GM10266 (cell line): ENCODE results near the gene OR5B21.

Experiments
- DNase-seq: peaks from one replicate; pipeline ENCODE4 v3.0.0; 2012; ENCODE audit errors: extremely low spot score
- CTCF ChIP-seq: IDR thresholded peaks from 2 replicates; pipeline ENCODE4 v1.5.1; 2012; ENCODE audit warnings: mild to moderate bottlenecking, low read depth; ENCODE audit not compliant: control insufficient read depth, insufficient read depth; ENCODE audit errors: missing control alignments

OR5B21 gene

DNA sequence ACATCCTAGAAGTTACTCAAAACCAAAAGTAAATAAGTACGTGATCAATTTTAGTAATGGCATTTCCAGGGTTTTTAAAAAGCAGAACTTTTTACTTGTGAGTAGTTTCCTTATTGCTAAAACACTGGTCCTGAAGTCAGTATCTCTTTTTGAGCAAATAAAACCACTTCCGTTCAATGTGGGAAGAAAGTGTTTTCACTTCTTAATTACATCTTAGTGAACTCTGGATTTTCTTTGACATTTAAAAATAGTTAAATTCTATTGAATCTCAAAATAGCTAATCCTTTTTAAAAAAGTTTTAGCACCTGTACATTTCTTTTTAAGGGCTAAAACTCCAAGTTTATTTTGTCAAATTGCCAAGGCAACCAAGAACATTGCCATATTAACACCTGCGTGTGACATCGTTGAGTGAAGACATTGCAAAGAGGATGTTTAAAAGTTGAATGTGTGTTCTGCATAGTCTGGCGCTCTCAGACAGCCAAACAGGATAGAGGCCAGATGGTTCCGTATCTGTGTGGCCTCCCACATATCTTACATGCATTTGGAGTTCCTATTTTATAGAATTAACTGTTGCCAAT, 17.2 kb upstream of the OR5B21 start:
- no peak for TF ChIP-seq CTCF
- peak; percentile 74 for DNase-seq

- DNase-seq, result peak; percentile 38
- peak; percentile 85 for TF ChIP-seq CTCF
Observed at GRCh38 chr11:58524232-58525036, 16.5 kb upstream of the OR5B21 start.

DNA sequence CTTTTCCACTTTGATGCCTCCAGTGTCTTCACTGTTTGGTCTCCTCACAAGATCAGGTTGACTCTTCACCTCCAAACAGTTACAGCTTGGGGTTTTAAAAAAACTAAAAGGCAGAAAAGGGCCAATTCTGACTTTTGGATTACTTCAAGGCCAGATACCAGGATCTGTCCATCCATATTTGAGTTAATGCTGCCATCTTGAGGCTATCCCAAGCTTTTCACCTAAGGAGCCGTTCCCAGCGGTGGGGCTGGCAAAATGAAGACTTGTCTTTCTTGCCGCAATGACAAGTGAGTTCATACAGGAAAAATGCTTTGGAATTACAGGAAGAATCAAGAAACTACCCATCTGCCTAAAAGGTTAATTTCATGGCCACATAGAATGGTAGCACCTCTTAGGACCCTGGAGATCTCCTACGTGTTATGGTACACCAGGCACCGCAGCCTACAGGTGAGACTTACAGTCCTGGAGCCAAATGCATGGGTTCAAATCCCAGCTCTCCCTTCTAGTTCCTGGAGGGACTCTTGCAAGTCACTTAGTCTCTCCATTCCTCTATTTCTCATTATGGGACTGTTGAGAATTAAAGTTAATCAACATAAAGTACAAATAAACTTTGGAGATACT, 6.0 kb upstream of the OR5B21 start:
- no peak for DNase-seq
- TF ChIP-seq CTCF, result peak; percentile 66

DNA sequence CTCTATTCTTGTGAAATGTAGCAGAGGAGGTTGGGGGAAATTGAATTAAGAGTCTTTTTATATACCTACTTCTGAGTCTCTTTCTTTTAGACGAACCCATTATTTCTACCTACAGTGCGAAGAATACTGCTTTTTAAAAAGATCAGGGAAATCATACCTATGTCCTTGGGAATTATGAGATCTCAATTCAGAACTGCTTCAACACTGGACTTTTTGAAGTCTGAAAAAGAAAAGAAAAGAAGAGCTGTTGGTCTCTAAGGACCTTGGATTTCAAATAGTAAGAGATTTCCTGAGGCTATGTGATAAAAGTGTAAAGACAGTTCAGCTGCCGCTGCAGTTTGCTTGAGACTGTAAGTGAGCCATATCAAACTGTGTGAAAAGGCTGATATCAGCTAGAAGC, 3.7 kb upstream of the OR5B21 start:
- no peak for TF ChIP-seq CTCF
- DNase-seq, result no peak

DNA sequence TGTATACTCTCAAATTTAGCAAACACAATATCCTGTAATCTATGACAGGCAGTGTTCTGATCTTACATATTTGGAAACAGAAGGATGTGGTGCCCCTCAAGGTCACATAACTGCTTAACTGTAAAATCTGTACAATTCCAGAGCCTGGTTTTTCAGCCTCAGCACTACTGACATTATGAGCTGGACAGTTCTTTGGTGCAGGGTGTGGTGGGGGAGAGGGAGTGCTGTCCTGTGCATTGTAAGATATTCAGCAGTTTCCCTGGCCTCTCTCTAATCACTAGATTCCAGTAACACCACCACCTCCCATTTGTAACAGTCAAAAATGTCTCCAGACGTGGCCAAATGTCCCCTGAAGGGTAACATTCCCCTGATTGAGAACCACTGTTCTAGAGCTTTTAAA, 1.8 kb upstream of the OR5B21 start:
- no peak for DNase-seq
- no peak for TF ChIP-seq CTCF

DNA sequence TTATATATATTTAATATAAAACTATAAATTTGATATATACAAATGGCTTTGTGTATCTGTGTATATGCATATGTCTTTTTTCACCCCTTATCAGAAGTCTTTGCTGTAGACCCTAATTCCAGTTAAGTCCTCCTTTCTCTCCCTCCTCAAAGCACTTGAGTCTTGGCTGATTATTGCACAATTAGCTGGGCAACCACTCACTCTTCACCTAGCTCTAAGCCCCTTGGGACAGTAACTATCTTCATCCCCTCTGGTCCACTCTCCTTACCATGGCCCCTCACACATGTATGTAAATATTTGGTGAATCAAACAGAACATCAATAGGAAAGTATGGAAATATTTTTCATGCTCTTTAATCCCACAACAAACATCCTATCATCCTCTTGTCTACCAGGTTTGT, 909 bp upstream of the OR5B21 start:
- TF ChIP-seq CTCF, result no peak
- no peak for DNase-seq

- no peak for DNase-seq
- no peak for TF ChIP-seq CTCF
Observed at GRCh38 chr11:58507355-58507754, 550 bp downstream of the OR5B21 start.
